ENCODE data around the gene TYMP. TPM values are rescaled to one million over a fixed set of nuclear protein-coding genes. Genes with fewer than 3 reads are reported as not detected.

Gene TYMP
- total and polyA plus RNA-seq, 2 donors (not counting 1 experiment from before 2014, with no cell fraction given) = 43.6 to 45.1 TPM

GRCh38 chr22:50526834-50527801 is 2.7 kb downstream of the TYMP start:
- Histone ChIP-seq H4K20me1 (ENCODE audit: control insufficient read depth, insufficient read depth, low read length, poor library complexity, severe bottlenecking) (peaks cover 27% of the 10 kb centered on the region), H3K36me3 (replicated peaks in 1 of 2; ENCODE audit: control extremely low read depth in 1 of 2, control insufficient read depth in 1 of 2, extremely low read depth in 1 of 2, insufficient read depth in 2 of 2, low read length in 1 of 2) (peaks cover 0 to 17% of the 10 kb centered on the region in 2 experiments), H3K4me3 (ENCODE audit: control extremely low read depth in 1 of 5, extremely low read depth in 1 of 5, insufficient read depth in 1 of 5, low read depth in 2 of 5, low read length in 4 of 5) (peak overlapping the region; percentile 14 to 76 (median 69)), H3K27me3 (replicated peaks in 1 of 4; ENCODE audit: control extremely low read depth in 1 of 4, control insufficient read depth in 3 of 4, insufficient read depth in 4 of 4, low read length in 3 of 4) (no peaks in the 10 kb centered on the region), H3K4me1 (ENCODE audit: control insufficient read depth in 2 of 2, insufficient read depth in 2 of 2, low read length in 2 of 2) (peaks cover 17 to 56% of the 10 kb centered on the region in 2 donors), H3K4me2 (replicated peaks; ENCODE audit: low read depth, low read length, poor library complexity, severe bottlenecking) (peak overlapping the region; percentile 98), H3K9ac (ENCODE audit: low read length) (peak overlapping the region; percentile 89), H3K27ac (ENCODE audit: low read length in 2 of 2) (peak overlapping the region; percentile 83 to 90), H3K79me2 (ENCODE audit: control insufficient read depth, insufficient read depth, low read length) (peaks cover 39% of the 10 kb centered on the region), H3K9me3 (ENCODE audit: control extremely low read depth in 1 of 3, control insufficient read depth in 2 of 3, insufficient read depth in 1 of 3, low read length in 2 of 3) (peaks cover 0 to 9% (median 0%) of the 10 kb centered on the region in 3 donors), H2AFZ (ENCODE audit: insufficient read depth, low read depth, low read length, poor library complexity, severe bottlenecking) (peak overlapping the region; percentile 78)
- peak overlapping the region; percentile 91 for H3K27ac Mint-ChIP-seq
- H3K9me3 Mint-ChIP-seq (ENCODE audit: insufficient read depth) = no peaks in the 10 kb centered on the region
- peak overlapping the region; percentile 86 for H3K4me3 Mint-ChIP-seq
- H3K27me3 Mint-ChIP-seq = no peaks in the 10 kb centered on the region
- DNase-seq (peak; percentile 73), ATAC-seq (ENCODE audit: low read depth) (no peak)
- intact Hi-C loops (cut with micrococcal nuclease) = loop anchor here (1.0 to 5.0 kb wide), 3 partner anchors 18 to 55 kb away; partner anchors contain the start of genes KLHDC7B and SYCE3
- CTCF ChIA-PET = interaction anchor here (0.7 to 5.5 kb wide), 10 partner anchors 12 to 285 kb away, joined by 3 to 81 read pairs (median 4); partner anchors contain the start of genes KLHDC7B and SYCE3
- peaks cover 34% of the 10 kb centered on the region for H3K4me1 Mint-ChIP-seq
- 27% methylated on average over 27 of the region's 29 CpGs for WGBS (ENCODE audit: insufficient coverage)
- POLR2A ChIA-PET = interaction anchor here (0.6 to 5.4 kb wide), 11 partner anchors 14 to 377 kb away, joined by 3 to 104 read pairs (median 4); partner anchors contain the start of genes KLHDC7B, LMF2, NCAPH2 and SYCE3
- TF ChIP-seq EZH2 (IDR thresholded peaks at IDR 0.05; ENCODE audit: borderline replicate concordance, insufficient read depth, low read depth, low read length, poor library complexity, severe bottlenecking) = no peak
- TF ChIP-seq CTCF (IDR thresholded peaks at IDR 0.05) = no peak

Measured in B cell (primary cell).